Measurements from ENCODE around the gene ZNF362. TPM values are rescaled to one million over a fixed set of nuclear protein-coding genes. Genes with fewer than 3 reads are reported as not detected.

ZNF362 gene
- total RNA-seq, 1 donor from 2014 or later, result 7.3 TPM

DNA sequence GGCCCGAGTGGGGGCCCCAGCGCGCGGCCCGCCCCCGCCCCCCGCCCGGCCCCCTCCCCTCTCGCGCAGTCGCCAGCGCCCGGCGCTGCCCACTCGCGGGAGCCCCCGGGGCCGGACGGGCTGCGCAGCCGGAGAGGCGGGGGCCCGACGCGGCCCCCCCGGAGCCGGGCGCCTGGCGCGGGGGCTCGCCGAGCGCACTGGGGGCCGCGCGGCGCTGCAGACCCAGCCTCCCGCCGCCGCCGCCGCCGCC is 146 bp upstream of the ZNF362 start:
- H3K4me1 ChIP-seq (ENCODE audit: control insufficient read depth in 3 of 3, insufficient read depth in 3 of 3, low read length in 3 of 3), result peaks cover 27 to 41% (median 33%) of the 10 kb centered on the region in 3 donors
- no peaks in the 10 kb centered on the region for H3K27me3 ChIP-seq (ENCODE audit: control insufficient read depth in 3 of 3, insufficient read depth in 3 of 3, low read length in 3 of 3)
- H3K9ac ChIP-seq (ENCODE audit: low read depth in 1 of 3, low read length in 3 of 3), result peak overlapping the region in 1 of 3 donors; percentile 54
- no peaks in the 10 kb centered on the region for H3K9me3 ChIP-seq (ENCODE audit: control insufficient read depth in 3 of 3, low read length in 3 of 3)
- H3K4me3 ChIP-seq (ENCODE audit: low read length in 3 of 3), result peak overlapping the region in 1 of 3 donors; percentile 29
- H3K27ac ChIP-seq (ENCODE audit: low read depth, low read length), result no peak overlapping the region
- no peaks in the 10 kb centered on the region for H3K36me3 ChIP-seq (ENCODE audit: control insufficient read depth in 3 of 3, insufficient read depth in 3 of 3, low read length in 3 of 3)

DNA sequence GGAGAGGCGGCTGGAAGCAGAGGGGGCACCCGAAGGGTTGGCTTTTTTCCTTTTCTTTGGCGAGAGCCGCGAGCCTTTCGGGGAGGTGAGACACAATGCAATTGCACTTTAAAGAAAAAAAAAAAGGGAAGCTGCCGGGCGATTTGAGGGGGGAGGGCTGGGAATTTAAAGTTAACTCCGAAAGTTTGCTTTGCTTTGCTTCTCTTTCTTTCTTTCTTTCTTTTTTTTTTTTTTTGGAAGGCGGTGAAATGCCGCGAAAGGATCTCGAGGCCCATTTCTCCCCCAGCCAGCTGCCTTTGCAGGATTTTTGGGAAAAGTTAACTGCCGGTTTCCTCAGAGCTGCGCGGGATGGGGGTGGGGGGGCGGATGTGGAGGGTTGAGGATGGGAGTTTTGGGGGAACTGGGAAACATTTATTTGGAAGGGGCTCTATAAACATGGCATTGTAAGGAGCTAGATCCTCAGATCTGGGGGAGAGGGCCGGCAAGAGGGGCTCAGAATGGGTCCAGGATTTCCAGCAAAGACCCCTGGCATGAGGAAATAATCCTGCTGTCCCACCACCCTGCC is 997 bp downstream of the ZNF362 start:
- Histone ChIP-seq H3K9ac (ENCODE audit: low read depth in 1 of 3, low read length in 3 of 3) (peak overlapping the region; percentile 86 to 91 (median 88)), H3K9me3 (ENCODE audit: control insufficient read depth in 3 of 3, low read length in 3 of 3) (no peaks in the 10 kb centered on the region), H3K4me3 (ENCODE audit: low read length in 3 of 3) (peak overlapping the region; percentile 79 to 89 (median 85)), H3K36me3 (ENCODE audit: control insufficient read depth in 3 of 3, insufficient read depth in 3 of 3, low read length in 3 of 3) (no peaks in the 10 kb centered on the region), H3K27ac (ENCODE audit: low read depth, low read length) (peak overlapping the region; percentile 65), H3K27me3 (ENCODE audit: control insufficient read depth in 3 of 3, insufficient read depth in 3 of 3, low read length in 3 of 3) (no peaks in the 10 kb centered on the region), H3K4me1 (ENCODE audit: control insufficient read depth in 3 of 3, insufficient read depth in 3 of 3, low read length in 3 of 3) (peaks cover 27 to 50% (median 41%) of the 10 kb centered on the region in 3 donors)

DNA sequence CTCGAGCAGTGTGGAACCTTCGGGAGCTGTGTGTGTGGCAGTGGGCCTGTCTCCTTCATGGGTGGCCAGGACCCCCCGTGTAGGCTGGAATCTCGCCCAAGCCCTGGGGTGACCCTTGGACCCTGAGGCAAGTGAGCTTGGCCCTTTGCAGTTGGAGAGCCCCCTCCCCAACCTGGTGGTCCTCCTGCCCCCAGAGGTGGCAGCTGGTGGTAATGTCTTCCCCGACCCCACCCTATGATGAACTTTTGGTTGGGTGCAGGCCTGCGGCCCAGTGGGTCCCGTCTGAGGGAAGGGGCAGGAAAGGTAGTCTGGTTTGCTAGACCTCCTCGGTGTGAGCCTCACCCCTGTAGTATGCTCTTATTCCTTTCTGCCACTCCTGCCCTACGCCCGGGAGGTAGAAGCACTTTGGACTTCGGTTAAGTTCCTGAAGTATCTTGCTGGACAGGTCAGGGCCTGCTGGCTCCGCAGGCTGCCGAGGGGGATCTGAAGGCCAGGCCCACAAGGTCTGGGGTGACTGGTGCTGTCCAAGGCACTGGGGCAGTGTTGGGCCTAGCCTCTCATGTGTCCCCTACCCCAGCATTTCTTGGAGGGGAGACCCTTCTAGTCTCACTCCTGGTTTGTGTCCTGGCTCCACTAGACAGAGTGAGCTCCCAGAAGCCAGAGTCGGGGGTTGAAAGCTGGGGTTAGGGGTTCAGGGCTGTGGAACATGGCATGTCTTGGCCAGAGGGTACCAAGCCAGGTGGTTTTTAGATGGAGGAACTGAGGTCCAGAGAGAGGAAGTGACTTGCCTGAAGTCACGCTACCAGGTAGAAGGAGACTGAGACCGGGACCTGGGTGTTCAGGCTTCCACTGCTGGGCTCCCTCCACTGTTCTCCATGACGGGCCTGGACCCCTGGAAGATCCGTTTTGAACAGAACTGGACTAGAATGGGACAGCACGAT is 1.8 kb downstream of the ZNF362 start:
- Histone ChIP-seq H3K27me3 (ENCODE audit: control insufficient read depth in 3 of 3, insufficient read depth in 3 of 3, low read length in 3 of 3) (no peaks in the 10 kb centered on the region), H3K9me3 (ENCODE audit: control insufficient read depth in 3 of 3, low read length in 3 of 3) (no peaks in the 10 kb centered on the region), H3K4me1 (ENCODE audit: control insufficient read depth in 3 of 3, insufficient read depth in 3 of 3, low read length in 3 of 3) (peaks cover 27 to 57% (median 41%) of the 10 kb centered on the region in 3 donors), H3K4me3 (ENCODE audit: low read length in 3 of 3) (peak overlapping the region; percentile 79 to 89 (median 85)), H3K36me3 (ENCODE audit: control insufficient read depth in 3 of 3, insufficient read depth in 3 of 3, low read length in 3 of 3) (peaks cover 3 to 5% (median 5%) of the 10 kb centered on the region in 3 donors), H3K9ac (ENCODE audit: low read depth in 1 of 3, low read length in 3 of 3) (peak overlapping the region; percentile 86 to 91 (median 88)), H3K27ac (ENCODE audit: low read depth, low read length) (peak overlapping the region; percentile 65)

DNA sequence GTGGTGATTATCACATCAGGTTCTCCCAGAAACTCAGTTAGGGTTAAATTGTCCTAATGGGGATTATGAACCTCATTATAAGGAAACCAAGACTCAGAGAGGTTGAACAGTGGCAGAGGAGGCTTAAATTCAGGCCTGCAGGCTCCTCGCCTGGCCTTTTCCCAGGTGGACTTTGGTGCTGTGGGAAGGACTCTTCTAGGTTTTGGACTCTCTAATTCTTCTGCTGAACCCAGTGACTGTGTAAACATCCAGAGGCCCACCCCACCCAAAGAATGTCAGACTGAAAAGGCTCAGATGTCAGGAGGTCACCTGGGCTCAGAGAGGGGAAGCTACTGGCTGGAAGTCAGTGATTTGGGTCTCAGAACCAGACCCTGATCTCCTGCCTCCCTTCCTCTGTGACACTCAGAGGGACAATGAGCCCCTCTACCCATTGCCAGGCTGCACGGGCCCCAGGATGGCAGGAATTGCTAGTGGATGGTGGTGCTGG is 2.5 kb downstream of the ZNF362 start:
- Histone ChIP-seq H3K27ac (ENCODE audit: low read depth, low read length) (no peak overlapping the region), H3K36me3 (ENCODE audit: control insufficient read depth in 3 of 3, insufficient read depth in 3 of 3, low read length in 3 of 3) (peaks cover 3 to 5% (median 5%) of the 10 kb centered on the region in 3 donors), H3K9me3 (ENCODE audit: control insufficient read depth in 3 of 3, low read length in 3 of 3) (no peaks in the 10 kb centered on the region), H3K27me3 (ENCODE audit: control insufficient read depth in 3 of 3, insufficient read depth in 3 of 3, low read length in 3 of 3) (no peaks in the 10 kb centered on the region), H3K4me3 (ENCODE audit: low read length in 3 of 3) (peak overlapping the region in 2 of 3 donors; percentile 31 to 79), H3K9ac (ENCODE audit: low read depth in 1 of 3, low read length in 3 of 3) (peak overlapping the region in 2 of 3 donors; percentile 47 to 54), H3K4me1 (ENCODE audit: control insufficient read depth in 3 of 3, insufficient read depth in 3 of 3, low read length in 3 of 3) (peaks cover 30 to 61% (median 44%) of the 10 kb centered on the region in 3 donors)

DNA sequence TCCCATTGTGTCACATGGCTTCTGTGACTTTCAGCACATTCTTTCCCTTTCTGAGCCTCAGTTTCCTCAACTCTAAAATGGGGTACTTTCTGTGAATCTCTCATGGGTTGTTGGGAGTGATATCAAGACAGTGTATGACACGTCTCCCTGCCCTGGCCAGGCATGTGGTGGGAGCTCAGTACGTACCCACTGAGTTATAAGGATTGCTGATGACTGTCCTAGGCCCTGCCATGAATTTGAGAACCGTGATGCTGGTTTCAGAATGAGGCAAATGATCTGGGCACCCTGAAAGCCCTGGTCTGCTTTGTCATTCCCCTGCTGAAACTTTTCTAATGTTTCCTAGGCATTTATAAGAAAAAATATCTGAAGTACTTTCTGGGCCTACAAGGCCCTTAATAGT is 3.6 kb downstream of the ZNF362 start:
- Histone ChIP-seq H3K9me3 (ENCODE audit: control insufficient read depth in 3 of 3, low read length in 3 of 3) (no peaks in the 10 kb centered on the region), H3K36me3 (ENCODE audit: control insufficient read depth in 3 of 3, insufficient read depth in 3 of 3, low read length in 3 of 3) (peaks cover 3 to 5% (median 5%) of the 10 kb centered on the region in 3 donors), H3K4me1 (ENCODE audit: control insufficient read depth in 3 of 3, insufficient read depth in 3 of 3, low read length in 3 of 3) (peaks cover 39 to 69% (median 45%) of the 10 kb centered on the region in 3 donors), H3K9ac (ENCODE audit: low read depth in 1 of 3, low read length in 3 of 3) (no peak overlapping the region), H3K4me3 (ENCODE audit: low read length in 3 of 3) (no peak overlapping the region), H3K27me3 (ENCODE audit: control insufficient read depth in 3 of 3, insufficient read depth in 3 of 3, low read length in 3 of 3) (no peaks in the 10 kb centered on the region), H3K27ac (ENCODE audit: low read depth, low read length) (no peak overlapping the region)

DNA sequence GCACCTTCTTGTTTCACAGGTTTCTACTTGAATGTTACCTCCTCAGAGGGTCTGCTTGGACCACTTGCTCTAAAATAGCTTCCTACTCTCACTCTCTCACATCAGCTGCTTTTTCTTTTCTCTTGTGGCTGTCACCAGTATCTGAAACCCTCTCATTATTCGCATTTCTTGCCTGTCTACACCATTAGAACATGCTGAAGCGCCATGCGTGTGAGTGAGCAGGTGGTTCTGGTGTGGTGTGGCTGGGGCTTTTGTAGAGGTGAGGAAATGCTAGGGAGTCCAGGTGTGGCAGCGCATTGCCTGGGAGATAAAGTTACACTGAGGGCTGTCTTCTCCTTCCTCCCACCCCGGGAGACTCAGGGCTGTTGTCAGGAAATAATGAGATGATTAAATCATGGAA is 4.1 kb downstream of the ZNF362 start:
- Histone ChIP-seq H3K27ac (ENCODE audit: low read depth, low read length) (no peak overlapping the region), H3K36me3 (ENCODE audit: control insufficient read depth in 3 of 3, insufficient read depth in 3 of 3, low read length in 3 of 3) (peaks cover 3 to 5% (median 5%) of the 10 kb centered on the region in 3 donors), H3K4me3 (ENCODE audit: low read length in 3 of 3) (no peak overlapping the region), H3K9me3 (ENCODE audit: control insufficient read depth in 3 of 3, low read length in 3 of 3) (no peaks in the 10 kb centered on the region), H3K4me1 (ENCODE audit: control insufficient read depth in 3 of 3, insufficient read depth in 3 of 3, low read length in 3 of 3) (peaks cover 39 to 66% (median 41%) of the 10 kb centered on the region in 3 donors), H3K27me3 (ENCODE audit: control insufficient read depth in 3 of 3, insufficient read depth in 3 of 3, low read length in 3 of 3) (no peaks in the 10 kb centered on the region), H3K9ac (ENCODE audit: low read depth in 1 of 3, low read length in 3 of 3) (no peak overlapping the region)

DNA sequence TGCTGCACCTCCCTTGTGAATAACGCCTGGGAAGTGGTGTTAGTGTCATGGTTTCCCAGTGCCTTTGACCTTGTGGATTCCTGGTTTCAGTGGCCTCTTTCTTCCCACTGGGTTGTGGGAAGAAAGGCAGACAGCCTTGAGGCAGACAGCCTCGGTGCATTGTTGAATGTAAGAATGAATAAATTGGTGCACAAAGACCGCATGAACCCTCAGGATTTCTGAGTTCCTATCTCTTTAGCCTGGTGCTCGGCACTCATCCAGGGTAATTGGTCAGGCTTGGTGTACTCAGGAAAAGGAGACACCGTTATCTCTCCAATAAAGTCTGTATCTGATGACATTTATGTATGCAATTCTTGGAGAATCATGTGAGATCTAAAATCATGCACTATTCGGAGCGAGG is 5.1 kb downstream of the ZNF362 start:
- H3K27ac ChIP-seq (ENCODE audit: low read depth, low read length), result no peak overlapping the region

DNA sequence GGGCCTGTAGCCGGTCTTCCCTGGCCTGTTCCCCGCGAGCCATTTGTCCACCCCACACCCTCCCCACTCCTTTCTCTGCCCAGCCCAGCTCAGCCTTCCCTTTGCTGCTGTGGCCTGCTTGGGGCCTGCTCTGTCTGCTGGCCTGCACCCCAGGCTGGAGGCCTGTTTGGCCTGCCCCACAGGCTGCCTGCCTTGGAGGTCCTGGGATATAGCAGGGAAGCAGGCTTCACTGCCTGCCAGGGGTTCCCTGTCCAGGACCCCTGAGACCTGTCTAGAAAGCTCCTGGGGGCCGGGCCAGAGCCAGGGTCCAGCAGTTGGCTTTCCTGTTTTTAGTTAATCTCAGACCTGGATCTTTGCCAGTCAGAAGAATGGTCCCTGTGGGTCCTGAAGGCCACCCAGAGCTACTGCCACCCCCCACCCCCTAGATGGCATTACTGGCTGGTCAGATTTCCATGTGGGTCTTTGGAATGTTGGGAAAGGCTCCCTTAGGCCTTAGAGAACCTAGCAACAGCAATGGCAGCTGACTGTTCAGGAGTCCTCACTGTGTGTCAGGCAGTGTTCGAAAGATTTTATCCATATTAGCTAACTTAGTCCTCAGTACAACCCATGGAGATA is 7.7 kb downstream of the ZNF362 start:
- Histone ChIP-seq H3K27ac (ENCODE audit: low read depth, low read length) (no peak overlapping the region), H3K36me3 (ENCODE audit: control insufficient read depth in 3 of 3, insufficient read depth in 3 of 3, low read length in 3 of 3) (peaks cover 3 to 9% (median 5%) of the 10 kb centered on the region in 3 donors), H3K4me1 (ENCODE audit: control insufficient read depth in 3 of 3, insufficient read depth in 3 of 3, low read length in 3 of 3) (peaks cover 25 to 53% (median 31%) of the 10 kb centered on the region in 3 donors), H3K9ac (ENCODE audit: low read depth in 1 of 3, low read length in 3 of 3) (no peak overlapping the region), H3K4me3 (ENCODE audit: low read length in 3 of 3) (no peak overlapping the region), H3K27me3 (ENCODE audit: control insufficient read depth in 3 of 3, insufficient read depth in 3 of 3, low read length in 3 of 3) (no peaks in the 10 kb centered on the region), H3K9me3 (ENCODE audit: control insufficient read depth in 3 of 3, low read length in 3 of 3) (no peaks in the 10 kb centered on the region)

More for the DNA sequence above, 5.1 kb downstream of the ZNF362 start:
- Histone ChIP-seq H3K4me1 (ENCODE audit: control insufficient read depth in 3 of 3, insufficient read depth in 3 of 3, low read length in 3 of 3) (peaks cover 39 to 62% (median 41%) of the 10 kb centered on the region in 3 donors), H3K36me3 (ENCODE audit: control insufficient read depth in 3 of 3, insufficient read depth in 3 of 3, low read length in 3 of 3) (peaks cover 3 to 9% (median 5%) of the 10 kb centered on the region in 3 donors), H3K27me3 (ENCODE audit: control insufficient read depth in 3 of 3, insufficient read depth in 3 of 3, low read length in 3 of 3) (no peaks in the 10 kb centered on the region), H3K9ac (ENCODE audit: low read depth in 1 of 3, low read length in 3 of 3) (peak overlapping the region in 1 of 3 donors; percentile 11), H3K9me3 (ENCODE audit: control insufficient read depth in 3 of 3, low read length in 3 of 3) (no peaks in the 10 kb centered on the region), H3K4me3 (ENCODE audit: low read length in 3 of 3) (no peak overlapping the region)

DNA sequence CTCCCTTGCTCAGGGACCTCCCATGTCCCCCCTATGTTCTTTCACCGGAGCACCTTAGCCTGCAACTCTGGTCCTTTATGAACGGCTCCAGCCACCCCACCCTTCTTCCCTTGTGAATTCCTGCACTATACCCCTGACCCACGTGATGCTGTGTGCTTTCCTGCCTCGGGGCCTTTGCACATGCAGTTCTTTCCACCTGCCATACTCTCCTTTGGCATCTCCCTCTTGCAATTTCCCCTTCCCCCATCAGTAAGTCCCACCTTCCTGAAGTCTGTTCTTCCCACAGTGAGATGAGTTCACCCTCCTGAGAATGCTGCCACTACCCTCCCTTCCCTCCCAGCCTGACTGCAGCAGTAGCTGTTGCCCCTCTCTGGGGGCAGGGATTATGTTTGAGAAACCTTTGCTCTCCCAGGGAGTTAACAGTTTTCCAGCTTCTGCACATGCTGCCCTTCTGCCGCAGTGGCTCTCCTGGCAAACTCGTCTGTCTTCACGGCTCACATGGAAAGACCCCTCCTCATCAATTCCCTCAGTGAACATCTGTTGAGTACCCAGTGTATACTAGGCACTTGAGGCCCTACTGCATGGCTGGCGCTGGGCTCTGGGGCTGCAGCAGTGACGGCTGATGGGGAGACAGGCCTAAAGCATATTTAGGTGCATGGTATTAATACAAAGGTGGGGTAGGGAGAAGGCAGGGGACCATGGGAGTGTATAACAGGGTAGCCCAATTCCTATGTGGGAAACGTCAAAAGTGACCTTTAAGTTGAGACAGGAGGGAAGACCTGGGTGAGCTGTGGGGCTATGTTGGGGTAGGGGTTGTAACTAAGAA is 9.7 kb downstream of the ZNF362 start:
- H3K27me3 ChIP-seq (ENCODE audit: control insufficient read depth in 3 of 3, insufficient read depth in 3 of 3, low read length in 3 of 3), result no peaks in the 10 kb centered on the region
- H3K27ac ChIP-seq (ENCODE audit: low read depth, low read length), result no peak overlapping the region
- H3K9ac ChIP-seq (ENCODE audit: low read depth in 1 of 3, low read length in 3 of 3), result no peak overlapping the region
- H3K4me3 ChIP-seq (ENCODE audit: low read length in 3 of 3), result no peak overlapping the region
- H3K4me1 ChIP-seq (ENCODE audit: control insufficient read depth in 3 of 3, insufficient read depth in 3 of 3, low read length in 3 of 3), result peaks cover 14 to 37% (median 21%) of the 10 kb centered on the region in 3 donors
- no peaks in the 10 kb centered on the region for H3K9me3 ChIP-seq (ENCODE audit: control insufficient read depth in 3 of 3, low read length in 3 of 3)
- peaks cover 5 to 14% (median 13%) of the 10 kb centered on the region in 3 donors for H3K36me3 ChIP-seq (ENCODE audit: control insufficient read depth in 3 of 3, insufficient read depth in 3 of 3, low read length in 3 of 3)
